Activated naive CD8-positive, alpha-beta T cell treated with anti-CD3 and anti-CD28 coated beads, Interleukin-2, amount 10 ng/mL, durations not matched to agents 7 days and 5 days (primary cell): ENCODE results near the gene RNF223. TPM values are rescaled to one million over a fixed set of nuclear protein-coding genes. Genes with fewer than 3 reads are reported as not detected.
"Not testable (repeated sequence)": the region's sequence is repeated elsewhere in the genome, so short reads cannot be mapped to it uniquely, and the experiment has no call there.

Experiments used
- ATAC-seq: fragments of 150-1000 bp; cut with Tn5 transposase; one replicate; pipeline ENCODE4 v1.10.0; 2021; ENCODE audit warnings: low read depth, moderate library complexity
- POLR2A ChIA-PET: fragments of 350-600 bp; sonication (Branson Sonifier 250); formaldehyde crosslinking; loops from one replicate; lab custom pipeline; 2021; ENCODE audit warnings: antibody characterized with exemption; lab: Charles Lee
- DNase-seq: peaks from one replicate; pipeline ENCODE4 v3.0.0; 2021
- H3K27ac Mint-ChIP-seq: one replicate; pipeline ENCODE4 v1.8.0; 2022; ENCODE audit warnings: mild to moderate bottlenecking, mixed read lengths
- H3K27me3 Mint-ChIP-seq: one replicate; pipeline ENCODE4 v1.8.0; 2022; ENCODE audit warnings: mild to moderate bottlenecking, moderate library complexity, mixed read lengths
- H3K36me3 Mint-ChIP-seq: one replicate; pipeline ENCODE4 v1.8.0; 2021; ENCODE audit warnings: mild to moderate bottlenecking, mixed read lengths
- H3K4me1 Mint-ChIP-seq: one replicate; pipeline ENCODE4 v1.8.0; 2021; ENCODE audit warnings: mixed read lengths
- H3K4me3 Mint-ChIP-seq: one replicate; pipeline ENCODE4 v1.8.0; 2022; ENCODE audit warnings: mild to moderate bottlenecking, moderate library complexity, mixed read lengths
- H3K9me3 Mint-ChIP-seq: one replicate; pipeline ENCODE4 v1.8.0; 2021; ENCODE audit warnings: mixed read lengths
- total RNA-seq, 2 experiments: library from RNA; stranded (reverse); gene quantifications; one replicate each; pipeline ENCODE4 v1.2.3, GENCODE V29; 2021

Gene RNF223
- total RNA-seq, 2 experiments from 2014 or later, result not detected

DNA sequence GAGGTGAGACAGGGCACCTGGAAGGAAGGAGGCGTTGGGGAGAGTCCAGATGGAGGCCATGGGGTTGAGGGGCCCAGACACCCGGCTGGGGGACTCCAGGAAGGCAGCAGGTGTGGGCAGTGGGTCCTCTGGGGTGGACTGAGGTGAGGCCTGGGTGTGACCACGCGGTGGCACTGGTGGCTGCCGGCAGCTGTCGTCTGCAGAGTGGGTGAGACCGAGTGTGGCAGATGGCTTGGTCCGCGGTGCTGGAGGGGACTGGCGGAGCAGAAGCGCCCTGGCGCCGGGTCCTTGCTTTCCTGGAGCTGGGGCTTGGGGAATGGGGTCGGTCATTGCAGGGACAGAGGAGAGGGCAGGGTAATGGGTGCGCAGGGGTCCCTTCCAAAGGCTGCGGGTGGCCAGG lies 41.7 kb downstream of the RNF223 start:
- H3K4me1 Mint-ChIP-seq, result peaks cover 4% of the 10 kb centered on the region
- DNase-seq, result no peak
- no peak for ATAC-seq
- H3K4me3 Mint-ChIP-seq, result peak overlapping the region; percentile 42
- H3K36me3 Mint-ChIP-seq, result no peaks in the 10 kb centered on the region
- POLR2A ChIA-PET, result interaction anchor here (0.7 to 2.7 kb wide), 6 partner anchors 13 to 84 kb away, joined by 3 to 18 read pairs (median 6); partner anchors contain the start of gene ISG15
- no peaks in the 10 kb centered on the region for H3K9me3 Mint-ChIP-seq
- H3K27ac Mint-ChIP-seq, result peak overlapping the region; percentile 72
- no peaks in the 10 kb centered on the region for H3K27me3 Mint-ChIP-seq

DNA sequence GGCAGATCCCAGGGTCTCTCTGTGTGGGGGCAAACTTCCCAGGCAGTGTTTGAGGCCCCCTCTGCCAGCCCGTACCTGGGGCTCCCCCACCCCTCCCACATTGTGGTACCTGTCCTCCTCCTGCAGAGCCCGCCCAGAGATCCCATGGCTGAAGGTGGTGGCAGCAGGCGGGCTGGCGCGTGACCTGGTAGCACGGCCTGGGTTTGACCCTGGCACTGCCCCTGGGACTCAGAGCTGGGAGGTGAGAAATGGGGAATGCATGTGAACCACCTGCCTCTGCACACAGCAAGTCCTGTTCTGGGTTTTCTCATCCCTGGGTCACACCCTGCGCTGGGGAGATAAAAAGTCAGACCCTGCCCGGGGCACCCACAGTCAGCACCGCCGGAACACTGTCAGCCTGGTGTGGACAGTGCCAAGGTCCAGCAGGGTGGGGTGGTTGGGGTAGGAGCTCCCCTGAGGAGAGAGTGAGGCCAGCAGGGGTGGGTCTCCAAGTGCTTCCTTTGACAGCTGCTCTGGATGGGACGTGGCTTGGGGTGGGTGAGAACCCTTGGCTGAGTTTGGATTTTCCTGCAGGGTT lies 42.4 kb downstream of the RNF223 start:
- POLR2A ChIA-PET, result interaction anchor here (0.7 to 1.7 kb wide), 2 partner anchors 28 to 30 kb away, joined by 3 to 9 read pairs; no protein-coding TSS in a partner anchor
- Mint-ChIP-seq H3K36me3 (no peaks in the 10 kb centered on the region), H3K27me3 (no peaks in the 10 kb centered on the region), H3K4me3 (no peak overlapping the region), H3K27ac (no peak overlapping the region), H3K9me3 (no peaks in the 10 kb centered on the region), H3K4me1 (peaks cover 4% of the 10 kb centered on the region)
- DNase-seq (no peak), ATAC-seq (no peak)

DNA sequence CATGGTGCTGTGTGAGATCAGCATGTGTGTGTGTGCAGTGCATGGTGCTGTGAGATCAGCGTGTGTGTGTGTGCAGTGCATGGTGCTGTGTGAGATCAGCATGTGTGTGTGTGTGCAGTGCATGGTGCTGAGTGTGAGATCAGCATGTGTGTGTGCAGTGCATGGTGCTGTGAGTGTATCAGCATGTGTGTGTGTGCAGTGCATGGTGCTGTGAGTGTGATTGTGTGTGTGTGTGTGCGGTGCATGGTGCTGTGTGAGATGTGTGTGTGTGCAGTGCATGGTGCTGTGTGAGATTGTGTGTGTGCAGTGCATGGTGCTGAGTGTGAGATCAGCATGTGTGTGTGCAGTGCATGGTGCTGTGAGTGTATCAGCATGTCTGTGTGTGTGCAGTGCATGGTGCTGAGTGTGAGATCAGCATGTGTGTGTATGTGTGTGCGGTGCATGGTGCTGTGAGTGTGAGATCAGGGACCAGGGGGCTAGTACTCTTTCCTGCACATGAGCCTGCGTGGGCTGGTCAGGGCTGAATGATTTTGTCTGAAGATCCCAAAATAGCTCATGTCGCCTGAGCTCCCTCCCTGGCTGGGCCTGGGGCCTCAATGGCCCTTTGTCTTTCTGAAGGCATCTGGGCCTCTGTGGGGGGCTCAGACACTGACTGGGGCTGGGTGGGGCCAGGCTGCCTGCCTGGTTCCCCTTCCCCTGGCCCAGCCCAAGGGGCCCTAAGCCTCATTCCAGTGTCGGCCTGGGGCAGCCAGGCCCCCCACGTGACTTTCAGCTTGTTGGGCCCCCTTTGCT lies 43.0 kb downstream of the RNF223 start:
- DNase-seq, ATAC-seq, H3K4me1 Mint-ChIP-seq, H3K9me3 Mint-ChIP-seq, POLR2A ChIA-PET, H3K36me3 Mint-ChIP-seq, H3K27me3 Mint-ChIP-seq, H3K4me3 Mint-ChIP-seq, H3K27ac Mint-ChIP-seq: not testable (repeated sequence)

DNA sequence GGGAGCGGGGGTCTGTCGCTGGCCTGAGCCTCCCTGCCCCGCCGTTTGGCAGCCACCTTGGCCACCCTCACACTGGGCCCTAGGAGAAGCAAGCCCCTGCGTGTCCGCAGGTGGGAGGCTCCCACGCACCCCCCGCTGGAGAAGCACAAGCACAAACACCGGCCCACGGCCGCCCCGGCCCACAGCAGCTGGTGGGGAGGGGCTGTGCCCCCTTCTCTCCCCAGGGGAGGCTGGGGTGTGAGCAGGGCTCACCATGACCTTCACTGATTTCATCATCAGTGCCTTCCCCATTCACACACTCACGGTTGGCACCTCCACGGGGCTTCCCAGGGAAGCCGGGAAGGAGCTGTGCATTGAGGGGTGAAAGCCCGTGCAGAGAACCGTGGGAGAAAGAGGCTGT lies 46.3 kb downstream of the RNF223 start:
- H3K27me3 Mint-ChIP-seq, result no peaks in the 10 kb centered on the region
- no peaks in the 10 kb centered on the region for H3K9me3 Mint-ChIP-seq
- H3K4me3 Mint-ChIP-seq, result no peak overlapping the region
- H3K4me1 Mint-ChIP-seq, result peaks cover 4% of the 10 kb centered on the region
- POLR2A ChIA-PET, result no interaction called here
- ATAC-seq (no peak), DNase-seq (no peak)
- H3K36me3 Mint-ChIP-seq, result no peaks in the 10 kb centered on the region
- H3K27ac Mint-ChIP-seq, result no peak overlapping the region

DNA sequence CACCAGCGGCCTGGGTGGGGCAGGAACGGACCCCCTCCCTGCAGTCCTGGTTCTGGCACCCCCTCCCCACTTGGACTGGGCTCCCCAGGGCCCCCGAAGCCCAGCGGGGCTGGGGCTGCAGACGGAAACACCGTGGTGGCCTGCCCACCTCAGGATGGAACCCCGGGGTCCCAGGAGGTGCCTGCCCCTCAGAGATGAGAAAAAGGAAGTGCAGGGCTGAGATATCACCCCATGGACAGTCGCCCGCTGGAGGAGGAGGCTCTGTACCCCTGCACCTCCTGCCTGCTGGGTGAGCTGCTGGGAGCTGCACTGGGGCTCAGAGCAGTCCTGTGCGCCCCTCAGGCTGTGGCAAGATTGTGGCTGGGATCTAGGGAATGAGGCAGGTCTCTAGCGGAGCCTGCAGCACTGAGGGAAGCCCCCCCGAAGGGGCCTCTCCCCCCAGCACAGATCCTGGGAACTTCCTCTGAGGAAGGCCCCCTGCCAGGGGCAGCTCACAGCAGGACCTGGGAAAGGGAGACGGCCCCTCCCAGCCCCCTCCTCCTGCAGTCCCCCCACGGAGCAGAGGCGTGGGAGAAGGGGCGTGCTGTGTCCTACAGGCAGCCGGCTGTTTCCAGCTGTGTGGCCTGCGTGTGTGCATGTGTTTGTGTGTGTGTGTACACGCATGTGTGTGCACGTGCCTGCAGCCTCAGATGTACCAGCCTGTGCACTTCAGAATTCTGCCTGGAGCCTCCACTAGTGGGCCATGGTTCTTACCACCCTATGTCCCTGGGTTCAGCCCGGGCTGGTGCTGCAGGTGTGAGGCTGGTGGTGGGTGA lies 47.3 kb downstream of the RNF223 start:
- no peak for ATAC-seq
- Mint-ChIP-seq H3K27me3 (peaks cover 2% of the 10 kb centered on the region), H3K4me1 (no peaks in the 10 kb centered on the region), H3K9me3 (no peaks in the 10 kb centered on the region), H3K4me3 (no peak overlapping the region), H3K27ac (no peak overlapping the region), H3K36me3 (no peaks in the 10 kb centered on the region)
- DNase-seq, result no peak
- POLR2A ChIA-PET, result interaction anchor here (0.7 kb wide), 1 partner anchor 10 kb away, joined by 3 read pairs; no protein-coding TSS in a partner anchor

DNA sequence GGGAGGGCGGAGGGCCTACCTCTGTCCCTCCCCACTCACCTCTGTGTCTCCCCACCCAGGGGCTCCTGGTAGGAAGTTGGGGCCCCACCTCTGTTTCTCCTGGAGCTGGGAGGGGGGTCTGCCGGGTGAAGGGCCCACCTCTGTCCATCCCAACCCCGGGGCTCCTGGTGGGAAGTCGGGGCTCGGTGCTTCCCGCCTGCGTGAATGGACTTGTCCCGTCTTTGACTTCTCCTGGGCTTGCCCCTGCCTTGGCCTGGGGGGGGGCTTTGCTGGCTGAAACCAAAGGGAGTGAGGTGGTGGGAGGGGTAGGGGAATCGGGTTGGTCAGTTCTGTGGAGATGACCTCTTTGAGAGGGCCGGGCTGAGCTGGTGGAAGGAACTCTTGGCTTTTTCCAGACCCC lies 48.4 kb downstream of the RNF223 start:
- Mint-ChIP-seq H3K27me3 (peaks cover 2% of the 10 kb centered on the region), H3K4me3 (no peak overlapping the region), H3K27ac (no peak overlapping the region), H3K36me3 (no peaks in the 10 kb centered on the region), H3K4me1 (no peaks in the 10 kb centered on the region), H3K9me3 (no peaks in the 10 kb centered on the region)
- POLR2A ChIA-PET, result no interaction called here
- no peak for ATAC-seq
- DNase-seq, result no peak

DNA sequence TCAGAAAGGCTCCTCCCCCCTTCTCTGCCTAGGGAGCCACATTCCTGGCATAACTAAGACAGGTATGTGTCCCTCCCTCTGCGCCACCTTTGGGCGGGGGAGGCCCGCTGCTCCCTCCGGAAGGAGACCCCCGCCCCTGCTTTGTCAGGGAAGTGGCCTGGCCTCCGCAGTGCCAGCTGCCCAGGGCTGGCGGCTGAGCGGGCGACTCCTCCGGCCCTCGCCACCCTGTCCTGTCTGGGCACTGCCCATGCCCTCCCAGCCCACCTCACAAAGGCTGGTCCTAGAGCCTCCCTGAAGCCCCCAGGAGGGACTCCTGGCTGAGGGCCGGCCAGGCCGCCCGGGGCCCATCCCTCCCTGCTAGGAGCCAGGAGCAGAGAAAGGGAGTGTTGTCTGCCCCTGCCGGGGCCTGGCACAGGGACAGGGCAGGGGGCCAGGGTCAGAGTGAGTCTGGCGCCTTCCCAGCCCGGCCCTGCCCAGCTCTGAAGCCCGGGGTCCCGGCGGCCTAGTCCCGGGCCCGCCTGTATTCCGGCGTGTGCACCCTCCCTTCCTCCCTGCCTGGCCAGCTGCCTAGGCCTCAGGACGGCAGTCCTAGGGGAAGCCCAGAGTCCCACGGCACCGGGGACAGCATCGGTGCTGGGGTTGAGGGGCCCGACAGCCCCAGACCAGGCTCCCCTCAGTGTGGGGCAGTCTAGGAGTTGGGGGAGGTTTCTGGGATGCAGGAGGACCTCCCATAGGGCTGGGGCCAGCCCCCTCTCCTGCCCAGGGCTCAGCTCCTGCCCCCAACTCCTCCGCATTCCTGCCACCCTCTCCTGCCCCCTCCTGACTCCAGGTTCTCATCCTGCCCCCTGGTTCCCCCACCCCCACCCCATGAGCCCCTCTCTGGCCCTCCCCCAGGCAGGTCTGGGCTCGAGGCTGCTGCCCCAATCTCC lies 49.1 kb downstream of the RNF223 start:
- Mint-ChIP-seq H3K4me1 (no peaks in the 10 kb centered on the region), H3K36me3 (no peaks in the 10 kb centered on the region), H3K27me3 (peaks cover 2% of the 10 kb centered on the region), H3K9me3 (no peaks in the 10 kb centered on the region), H3K4me3 (no peak overlapping the region), H3K27ac (no peak overlapping the region)
- no peak for ATAC-seq
- POLR2A ChIA-PET, result no interaction called here
- DNase-seq, result no peak

DNA sequence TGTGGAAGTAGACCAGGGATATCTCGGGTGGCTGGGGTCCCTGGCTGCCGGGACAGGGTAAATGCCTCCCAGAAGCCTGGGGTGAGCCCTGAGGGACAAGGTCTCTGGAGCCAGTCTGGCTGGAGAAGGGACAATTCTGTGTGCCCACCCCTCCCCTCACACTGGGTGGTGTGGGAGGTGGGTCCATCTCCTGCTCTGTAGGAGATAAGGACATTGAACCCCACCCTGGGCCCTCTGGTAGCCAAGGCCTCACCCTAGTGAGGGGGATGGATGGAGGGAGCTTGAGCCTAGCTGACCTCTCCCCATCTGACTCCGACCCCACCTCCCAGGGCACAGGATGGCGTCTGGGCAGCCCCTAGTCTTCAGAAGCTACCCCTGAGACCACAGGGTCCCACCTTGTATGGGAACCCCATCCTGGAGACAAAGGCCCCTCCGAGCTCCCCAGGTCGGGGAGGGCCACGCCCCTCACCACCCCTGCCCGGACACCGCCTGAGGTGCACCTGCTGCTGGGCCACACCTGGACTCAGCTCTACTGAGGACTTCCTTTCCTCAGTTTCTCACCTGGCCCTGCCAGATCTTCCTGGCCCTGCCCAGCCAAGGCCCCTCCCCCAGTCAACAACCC lies 49.8 kb downstream of the RNF223 start:
- peaks cover 2% of the 10 kb centered on the region for H3K27me3 Mint-ChIP-seq
- H3K9me3 Mint-ChIP-seq, result no peaks in the 10 kb centered on the region
- DNase-seq (no peak), ATAC-seq (no peak)
- no peaks in the 10 kb centered on the region for H3K4me1 Mint-ChIP-seq
- H3K4me3 Mint-ChIP-seq, result no peak overlapping the region
- no peak overlapping the region for H3K27ac Mint-ChIP-seq
- no peaks in the 10 kb centered on the region for H3K36me3 Mint-ChIP-seq
- POLR2A ChIA-PET, result no interaction called here

DNA sequence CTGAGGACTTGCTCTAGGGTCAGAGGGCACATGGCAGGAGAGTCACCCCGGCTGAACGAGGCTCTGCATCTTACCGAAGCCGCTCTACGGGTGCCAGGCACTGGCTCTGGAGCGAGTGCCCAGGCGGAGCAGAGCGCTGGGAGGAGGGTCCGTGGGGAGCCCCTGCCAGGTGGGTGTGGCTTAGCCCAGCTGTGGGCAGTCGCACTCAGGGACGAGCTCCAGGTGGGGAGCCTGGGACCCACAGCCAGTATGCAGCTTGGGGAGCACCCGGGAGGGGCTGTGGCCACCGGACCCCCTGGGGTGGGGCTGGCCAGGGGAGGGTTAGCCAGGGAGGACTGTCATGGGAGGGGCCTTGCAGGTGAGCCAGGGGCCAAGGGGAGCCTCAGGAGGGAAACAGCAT lies 50.4 kb downstream of the RNF223 start:
- Mint-ChIP-seq H3K4me1 (no peaks in the 10 kb centered on the region), H3K36me3 (no peaks in the 10 kb centered on the region), H3K27ac (no peak overlapping the region), H3K27me3 (peaks cover 2% of the 10 kb centered on the region), H3K4me3 (no peak overlapping the region), H3K9me3 (no peaks in the 10 kb centered on the region)
- POLR2A ChIA-PET, result no interaction called here
- no peak for DNase-seq
- no peak for ATAC-seq

DNA sequence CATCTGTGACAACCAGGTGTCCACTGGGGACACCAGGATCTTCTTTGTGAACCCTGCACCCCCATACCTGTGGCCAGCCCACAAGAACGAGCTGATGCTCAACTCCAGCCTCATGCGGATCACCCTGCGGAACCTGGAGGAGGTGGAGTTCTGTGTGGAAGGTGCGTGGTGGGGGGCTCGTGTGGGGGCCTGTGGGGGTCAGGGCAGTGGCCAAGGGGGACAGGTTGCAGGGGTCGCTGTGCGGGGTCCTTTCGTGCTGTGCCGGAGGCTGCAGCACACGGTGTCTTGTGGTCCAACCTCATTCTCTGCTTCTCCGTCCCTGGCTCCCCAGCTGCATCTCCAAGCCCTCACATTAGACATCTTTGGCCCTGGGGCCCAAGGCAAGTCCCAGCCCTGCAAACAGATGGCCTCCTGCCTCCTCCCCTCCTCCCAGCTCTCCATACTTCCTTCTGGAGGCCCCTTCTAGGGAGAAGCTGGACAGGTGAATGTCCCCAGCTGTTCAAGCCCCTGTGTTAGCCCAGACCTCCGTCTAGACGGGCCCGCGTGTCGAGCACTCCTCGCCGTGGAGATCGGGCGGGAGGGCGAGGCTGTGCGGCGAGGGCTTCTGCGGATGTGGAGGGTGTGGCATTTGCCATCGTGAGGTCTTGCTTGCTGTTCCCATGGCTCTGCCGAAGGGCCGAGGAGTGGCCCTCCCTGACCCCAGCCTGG lies 51.6 kb downstream of the RNF223 start:
- Mint-ChIP-seq H3K27me3 (peaks cover 2% of the 10 kb centered on the region), H3K9me3 (no peaks in the 10 kb centered on the region), H3K36me3 (peaks cover under 1% of the 10 kb centered on the region), H3K4me1 (peaks cover 1% of the 10 kb centered on the region), H3K4me3 (peak overlapping the region; percentile 1), H3K27ac (no peak overlapping the region)
- DNase-seq (no peak), ATAC-seq (no peak)
- POLR2A ChIA-PET, result interaction anchor here (0.7 to 1.2 kb wide), 3 partner anchors 9 to 353 kb away, joined by 3 to 4 read pairs (median 3); partner anchors contain the start of genes AURKAIP1 and ISG15

DNA sequence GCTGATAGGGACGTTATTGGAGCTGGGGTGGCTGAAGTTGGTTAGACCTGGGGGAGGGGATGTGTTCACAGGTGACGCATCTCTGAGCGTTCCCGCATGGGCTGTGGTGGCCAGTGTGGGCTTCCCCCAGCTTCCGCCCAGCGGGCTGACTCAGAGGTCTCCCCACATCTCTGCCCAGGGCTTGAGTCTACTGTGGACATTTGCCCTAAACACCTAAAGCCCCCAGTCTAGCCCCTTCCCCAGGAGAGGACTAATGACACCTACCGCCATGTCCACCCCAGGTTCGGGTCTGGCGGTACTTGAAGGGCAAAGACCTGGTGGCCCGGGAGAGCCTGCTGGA lies 52.2 kb downstream of the RNF223 start:
- Mint-ChIP-seq H3K4me3 (no peak overlapping the region), H3K27ac (no peak overlapping the region), H3K36me3 (peaks cover 7% of the 10 kb centered on the region), H3K27me3 (peaks cover 2% of the 10 kb centered on the region), H3K9me3 (no peaks in the 10 kb centered on the region), H3K4me1 (peaks cover 6% of the 10 kb centered on the region)
- DNase-seq, result no peak
- ATAC-seq, result no peak
- POLR2A ChIA-PET, result interaction anchor here (0.7 to 1.2 kb wide), 3 partner anchors 8 to 353 kb away, joined by 3 to 4 read pairs (median 3); partner anchors contain the start of genes AURKAIP1 and ISG15
